ENCODE results near the gene ARL4A.
"Not testable (repeated sequence)": the region's sequence is repeated elsewhere in the genome, so short reads cannot be mapped to it uniquely, and the experiment has no call there.

Gene ARL4A

GRCh38 chr7:12670000-12670729 lies 17.3 kb upstream of the ARL4A start:
- peak in 1 of 2 donors; percentile 22 for DNase-seq

GRCh38 chr7:12670743-12671520 lies 16.5 kb upstream of the ARL4A start:
- DNase-seq: peak; percentile 73 to 84

- DNase-seq: not testable (repeated sequence)
Measured at GRCh38 chr7:12673436-12673835, 14.0 kb upstream of the ARL4A start.

GRCh38 chr7:12674053-12674452 lies 13.4 kb upstream of the ARL4A start:
- no peak for DNase-seq

- DNase-seq: peak; percentile 71 to 78
Measured at GRCh38 chr7:12674861-12675260, 12.6 kb upstream of the ARL4A start.

- no peak for DNase-seq
Measured at GRCh38 chr7:12683678-12684585, 3.5 kb upstream of the ARL4A start.

GRCh38 chr7:12684733-12685132 lies 2.7 kb upstream of the ARL4A start:
- no peak for DNase-seq

GRCh38 chr7:12685550-12685949 lies 1.9 kb upstream of the ARL4A start:
- DNase-seq: peak; percentile 19 to 55

- DNase-seq: peak; percentile 95 to 96
Measured at GRCh38 chr7:12686234-12686890, 1.1 kb upstream of the ARL4A start.

GRCh38 chr7:12687718-12688171 lies 312 bp downstream of the ARL4A start:
- no peak for DNase-seq

GRCh38 chr7:12688485-12689170 lies 1.2 kb downstream of the ARL4A start:
- DNase-seq: peak in 1 of 2 donors; percentile 35

- DNase-seq: no peak
Measured at GRCh38 chr7:12689451-12689850, 2.0 kb downstream of the ARL4A start.

GRCh38 chr7:12690041-12690878 lies 2.8 kb downstream of the ARL4A start:
- no peak for DNase-seq

- not testable (repeated sequence) for DNase-seq
Measured at GRCh38 chr7:12691388-12691787, 4.0 kb downstream of the ARL4A start.

- DNase-seq: no peak
Measured at GRCh38 chr7:12692035-12692434, 4.6 kb downstream of the ARL4A start.

- DNase-seq: no peak
Measured at GRCh38 chr7:12692479-12693259, 5.2 kb downstream of the ARL4A start.

GRCh38 chr7:12694817-12695216 lies 7.4 kb downstream of the ARL4A start:
- no peak for DNase-seq

GRCh38 chr7:12695965-12696364 lies 8.5 kb downstream of the ARL4A start:
- no peak for DNase-seq

- DNase-seq: no peak
Measured at GRCh38 chr7:12699299-12699698, 11.9 kb downstream of the ARL4A start.

GRCh38 chr7:12701433-12701832 lies 14.0 kb downstream of the ARL4A start:
- DNase-seq: no peak

Measured in inflammatory macrophage treated with lipopolysaccharide for 1 hour (primary cell).